Spinal cord (tissue), 10 donors: Measurements from ENCODE around the gene LRRC32. TPM values are rescaled to one million over a fixed set of nuclear protein-coding genes. Genes with fewer than 3 reads are reported as not detected.
"Not testable (repeated sequence)": the region's sequence is repeated elsewhere in the genome, so short reads cannot be mapped to it uniquely, and the experiment has no call there.

Experiments used
- DNase-seq, 6 donors: peaks; one replicate each; pipeline versions ENCODE4 v3.0.0 to v3.0.0-alpha.2; 2013 to 2015; ENCODE audit warnings: low spot score in 6 of 6, low read depth in 4 of 6
- H3K27ac ChIP-seq: one replicate; pipeline ENCODE4 v1.5.1; 2013; ENCODE audit warnings: low read depth, low read length, control low read depth
- H3K27me3 ChIP-seq: one replicate; pipeline ENCODE4 v1.6.1; 2013; ENCODE audit warnings: low read length; ENCODE audit not compliant: control insufficient read depth, insufficient read depth
- H3K36me3 ChIP-seq: one replicate; pipeline ENCODE4 v1.6.1; 2013; ENCODE audit warnings: low read length; ENCODE audit not compliant: control insufficient read depth, insufficient read depth
- H3K4me1 ChIP-seq: one replicate; pipeline ENCODE4 v1.6.1; 2013; ENCODE audit warnings: low read length; ENCODE audit not compliant: control insufficient read depth, insufficient read depth
- H3K4me3 ChIP-seq: one replicate; pipeline ENCODE4 v1.5.1; 2013; ENCODE audit warnings: low read depth, low read length, control low read depth
- H3K9me3 ChIP-seq: one replicate; pipeline ENCODE4 v1.6.1; 2013; ENCODE audit warnings: low read length; ENCODE audit not compliant: control insufficient read depth, insufficient read depth
- WGBS: methylation state at CpG from one replicate; pipeline ENCODE4 v1.1.5; 2013; ENCODE audit warnings: missing lambda C conversion rate; ENCODE audit not compliant: insufficient coverage; 5-methylcytosine and 5-hydroxymethylcytosine counted together
- polyA plus RNA-seq, 2 donors: library from polyadenylated mRNA; unstranded; fragments of 120-200 nt; gene quantifications; one replicate each; pipeline ENCODE4 v1.2.1, GENCODE V29; 2013; ENCODE audit not compliant: insufficient read length in 2 of 2
- total RNA-seq, 2 donors: library from RNA; depleted of rRNA in 1 of 2; stranded (reverse); fragments of 120-200 nt in 1 of 2; fragments of >200 nt in 1 of 2; gene quantifications; one replicate each; pipeline versions ENCODE4 v1.2.3 to v1.2.4, GENCODE V29; 2013 to 2014
- donor health status: healthy.

The LRRC32 gene
- total and polyA plus RNA-seq, 4 donors, result 8.3 to 31.8 (median 10.4) TPM

DNA sequence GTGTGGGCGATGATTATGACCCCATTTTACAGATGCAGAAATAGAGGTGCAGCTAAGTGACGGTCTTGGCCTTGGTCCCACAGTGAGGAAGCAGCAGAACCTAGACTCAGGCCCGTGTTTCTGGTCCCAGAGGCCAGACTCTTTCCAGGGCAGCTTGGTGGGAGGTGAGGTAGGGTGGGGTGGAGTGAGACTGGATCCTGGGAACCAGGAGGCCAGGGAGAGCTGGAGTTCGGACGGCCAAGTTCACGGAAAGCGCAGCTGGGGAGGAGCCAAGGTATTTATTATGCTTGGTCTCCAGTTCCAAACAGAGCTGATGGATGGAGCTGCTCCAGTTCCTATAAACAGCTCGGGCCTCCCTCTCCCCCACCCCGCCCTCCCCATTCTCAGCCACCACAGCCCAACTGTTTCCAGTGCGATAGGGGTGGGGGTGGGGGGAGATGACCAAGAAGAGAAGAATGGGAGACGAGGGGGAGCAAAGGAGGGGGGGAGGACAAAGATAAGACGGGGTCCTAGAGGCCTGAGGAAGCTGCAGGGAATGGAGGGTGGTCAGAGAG lies 16.2 kb downstream of the LRRC32 start:
- WGBS, result 46% methylated on average over 7 of the region's 12 CpGs
- Histone ChIP-seq H3K27me3 (no peaks in the 10 kb centered on the region), H3K27ac (peak overlapping the region; percentile 64), H3K4me1 (peaks cover 37% of the 10 kb centered on the region), H3K9me3 (no peaks in the 10 kb centered on the region), H3K4me3 (no peak overlapping the region), H3K36me3 (no peaks in the 10 kb centered on the region)
- peak in 1 of 6 donors; percentile 79 for DNase-seq

DNA sequence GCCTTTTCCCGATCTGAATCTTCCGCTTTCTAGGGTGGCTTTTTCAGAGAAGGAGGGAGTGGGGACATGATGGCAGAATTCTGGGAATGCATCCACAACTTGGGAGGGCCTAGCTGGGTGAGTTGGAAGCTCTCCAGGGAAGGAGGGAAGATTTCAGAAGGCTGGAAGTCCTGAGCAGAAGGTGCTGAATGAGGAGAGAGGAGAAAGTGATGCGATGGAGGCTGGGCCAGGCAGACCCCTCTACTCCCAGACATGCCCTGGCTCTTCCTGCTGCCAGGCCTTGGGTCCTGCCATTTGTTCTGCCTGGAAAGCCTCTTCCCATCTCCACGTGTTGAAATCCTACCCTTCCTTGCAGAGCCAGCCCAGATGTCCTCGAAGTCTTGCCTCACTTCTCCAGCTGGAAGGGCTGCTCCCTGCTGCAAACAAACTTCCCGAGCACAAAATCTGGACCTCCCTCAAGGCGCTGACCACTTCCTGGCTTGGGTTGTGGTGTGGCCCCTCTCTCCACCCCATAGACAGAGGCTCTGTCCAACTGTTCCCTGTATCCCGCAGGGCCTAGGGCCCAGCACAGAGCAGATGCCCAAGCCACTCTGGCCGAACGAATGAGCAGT lies 16.8 kb downstream of the LRRC32 start:
- no peaks in the 10 kb centered on the region for H3K9me3 ChIP-seq
- H3K27ac ChIP-seq, result peak overlapping the region; percentile 64
- H3K36me3 ChIP-seq, result no peaks in the 10 kb centered on the region
- peaks cover 37% of the 10 kb centered on the region for H3K4me1 ChIP-seq
- 70% methylated on average over 9 of the region's 10 CpGs for WGBS
- DNase-seq, result peak in 2 of 6 donors; percentile 34 to 92
- no peak overlapping the region for H3K4me3 ChIP-seq
- H3K27me3 ChIP-seq, result no peaks in the 10 kb centered on the region

DNA sequence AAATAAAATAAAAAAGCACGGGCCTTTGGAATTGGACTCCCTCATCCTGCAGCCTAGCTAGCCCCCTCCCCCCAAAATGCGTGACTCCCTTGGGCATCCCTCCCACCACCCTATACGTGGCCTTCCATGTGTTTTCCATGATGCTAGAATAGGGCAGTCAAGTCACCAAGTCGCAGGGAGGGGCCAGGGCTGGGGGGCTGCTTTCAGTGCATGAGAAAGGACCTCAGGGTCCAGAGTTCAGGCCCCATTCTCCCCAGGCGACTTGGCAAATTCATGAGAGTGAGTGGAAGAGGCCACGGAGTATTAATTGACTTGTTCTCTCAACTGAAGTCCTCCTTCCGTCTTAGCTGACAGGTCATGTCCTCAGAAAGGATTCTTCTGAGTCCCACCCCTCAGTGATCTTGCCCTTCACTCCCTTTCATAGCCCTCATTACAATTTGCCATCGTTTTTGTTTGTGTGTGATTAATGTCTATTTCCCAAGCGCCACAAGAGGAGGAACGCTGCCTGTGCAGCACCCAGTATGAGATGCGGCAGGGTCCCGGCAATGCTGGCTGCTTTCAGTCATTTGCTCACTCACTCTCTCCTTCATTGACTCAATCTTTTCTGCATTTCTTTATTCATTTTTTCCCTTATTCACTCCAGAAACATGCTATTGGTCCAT lies 17.4 kb downstream of the LRRC32 start:
- WGBS, result 33% methylated on average over 2 of the region's 12 CpGs
- DNase-seq, result no peak
- H3K27ac ChIP-seq, result peak overlapping the region; percentile 19
- no peaks in the 10 kb centered on the region for H3K36me3 ChIP-seq
- no peaks in the 10 kb centered on the region for H3K27me3 ChIP-seq
- H3K4me3 ChIP-seq, result no peak overlapping the region
- no peaks in the 10 kb centered on the region for H3K9me3 ChIP-seq
- H3K4me1 ChIP-seq, result peaks cover 37% of the 10 kb centered on the region

DNA sequence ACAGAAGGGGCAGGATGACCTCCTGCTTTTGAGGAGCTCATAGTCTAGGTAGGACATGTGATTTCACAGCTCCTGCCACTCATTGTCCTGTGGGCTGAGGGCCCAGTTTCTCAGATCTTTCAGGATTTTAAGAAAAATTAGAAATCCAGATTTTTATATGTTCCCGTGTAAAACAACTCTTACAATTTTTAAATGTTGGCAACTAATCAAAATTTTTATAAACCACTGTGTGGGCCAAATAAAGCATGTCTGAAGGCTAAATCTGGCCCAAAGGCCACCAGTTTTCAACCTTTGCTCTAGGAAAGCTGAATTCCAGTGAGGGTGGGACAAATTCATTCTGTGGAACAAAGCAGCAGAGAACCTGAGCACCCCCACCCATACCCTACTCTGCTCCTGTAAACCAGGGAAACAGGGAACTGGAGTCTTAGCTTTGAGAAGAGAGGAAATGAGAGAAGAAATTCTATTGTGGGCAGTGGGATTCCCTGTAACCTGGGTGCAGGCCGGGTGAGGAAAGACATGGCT lies 20.6 kb downstream of the LRRC32 start:
- WGBS, result no CpG with 5 or more reads among the region's 2 CpGs
- Histone ChIP-seq H3K27me3 (no peaks in the 10 kb centered on the region), H3K27ac (no peak overlapping the region), H3K9me3 (peaks cover 4% of the 10 kb centered on the region), H3K4me1 (peaks cover 19% of the 10 kb centered on the region), H3K36me3 (no peaks in the 10 kb centered on the region), H3K4me3 (no peak overlapping the region)
- no peak for DNase-seq

DNA sequence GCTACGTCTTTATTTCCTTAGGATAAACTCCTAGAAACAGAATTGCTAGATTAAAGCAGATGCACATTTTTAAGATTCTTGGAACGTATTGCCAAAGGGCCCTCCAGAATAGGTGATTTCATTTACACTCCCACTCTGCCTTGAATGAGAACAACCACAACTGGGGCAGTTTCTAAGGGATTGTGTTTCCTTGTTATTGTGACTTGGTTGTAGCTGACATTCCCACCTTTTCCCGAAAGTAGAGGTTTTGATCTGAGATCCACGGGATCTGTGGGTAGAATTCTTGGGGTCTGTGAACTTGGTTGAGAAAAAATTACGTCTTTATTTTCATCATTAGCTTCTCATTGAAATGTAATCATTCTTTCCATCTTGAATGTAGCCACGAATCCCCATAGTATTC lies 21.5 kb downstream of the LRRC32 start:
- H3K27ac ChIP-seq, result no peak overlapping the region
- WGBS, result 86% methylated on average over 2 of the region's 6 CpGs
- no peak for DNase-seq

DNA sequence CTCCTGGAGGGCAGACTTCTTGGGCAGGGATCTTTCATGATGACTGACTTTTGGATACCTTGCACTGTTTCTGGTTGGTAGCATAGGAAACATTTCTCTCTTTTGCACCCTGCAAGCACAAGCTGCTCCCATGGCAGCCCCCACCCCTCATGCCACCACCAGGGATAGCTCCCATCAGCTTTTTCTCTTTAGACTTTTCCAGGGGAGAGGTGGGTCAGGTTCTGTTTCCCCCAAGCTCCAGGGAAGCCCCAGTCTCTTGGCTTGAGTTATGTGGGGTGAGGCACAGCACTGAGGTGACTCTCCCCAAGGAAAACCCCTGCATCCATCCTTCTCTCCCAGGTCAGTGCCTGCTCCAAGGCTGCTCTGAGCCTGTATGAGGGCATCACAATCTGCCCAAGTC lies 22.5 kb downstream of the LRRC32 start:
- H3K27ac ChIP-seq, result no peak overlapping the region
- H3K27me3 ChIP-seq, result no peaks in the 10 kb centered on the region
- no peak overlapping the region for H3K4me3 ChIP-seq
- no peaks in the 10 kb centered on the region for H3K36me3 ChIP-seq
- no peak for DNase-seq
- H3K9me3 ChIP-seq, result peaks cover 4% of the 10 kb centered on the region
- H3K4me1 ChIP-seq, result peaks cover 2% of the 10 kb centered on the region

More for the DNA sequence above, 21.5 kb downstream of the LRRC32 start:
- Histone ChIP-seq H3K4me1 (peaks cover 10% of the 10 kb centered on the region), H3K9me3 (peaks cover 4% of the 10 kb centered on the region), H3K4me3 (no peak overlapping the region), H3K36me3 (no peaks in the 10 kb centered on the region), H3K27me3 (no peaks in the 10 kb centered on the region)

DNA sequence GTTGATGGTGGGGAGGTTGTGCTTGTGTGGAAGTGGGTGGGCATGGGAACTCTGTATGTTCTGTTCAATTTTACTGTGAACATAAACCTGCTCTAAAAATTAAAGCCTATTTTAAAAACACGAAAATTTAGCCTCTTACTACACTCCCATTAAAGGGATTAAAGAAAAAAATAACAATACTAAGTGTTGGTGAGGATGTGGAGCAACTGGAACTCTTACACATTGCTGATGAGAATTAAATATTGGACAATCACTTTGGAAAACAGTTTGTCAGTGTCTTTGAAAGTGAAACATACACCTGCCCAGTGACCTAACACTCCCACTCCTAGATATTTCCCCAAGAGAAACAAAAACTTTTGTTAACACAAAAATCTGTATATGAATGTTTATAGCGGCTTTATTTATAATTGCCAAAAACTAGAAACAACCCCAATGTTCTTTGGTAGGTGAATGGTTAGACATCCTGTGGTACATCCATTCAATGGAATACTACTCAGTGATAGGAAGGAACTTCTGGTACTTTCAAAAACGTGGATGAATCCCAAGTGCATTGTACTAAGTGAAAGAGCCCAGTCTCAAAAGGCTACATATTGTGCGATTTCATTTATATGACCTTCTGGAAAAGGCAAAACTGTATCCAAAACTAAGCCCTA lies 23.5 kb downstream of the LRRC32 start:
- no peak overlapping the region for H3K27ac ChIP-seq
- no peaks in the 10 kb centered on the region for H3K36me3 ChIP-seq
- no peaks in the 10 kb centered on the region for H3K27me3 ChIP-seq
- peaks cover 4% of the 10 kb centered on the region for H3K9me3 ChIP-seq
- H3K4me1 ChIP-seq, result no peaks in the 10 kb centered on the region
- WGBS, result no CpG with 5 or more reads among the region's 4 CpGs
- H3K4me3 ChIP-seq, result no peak overlapping the region
- no peak for DNase-seq

DNA sequence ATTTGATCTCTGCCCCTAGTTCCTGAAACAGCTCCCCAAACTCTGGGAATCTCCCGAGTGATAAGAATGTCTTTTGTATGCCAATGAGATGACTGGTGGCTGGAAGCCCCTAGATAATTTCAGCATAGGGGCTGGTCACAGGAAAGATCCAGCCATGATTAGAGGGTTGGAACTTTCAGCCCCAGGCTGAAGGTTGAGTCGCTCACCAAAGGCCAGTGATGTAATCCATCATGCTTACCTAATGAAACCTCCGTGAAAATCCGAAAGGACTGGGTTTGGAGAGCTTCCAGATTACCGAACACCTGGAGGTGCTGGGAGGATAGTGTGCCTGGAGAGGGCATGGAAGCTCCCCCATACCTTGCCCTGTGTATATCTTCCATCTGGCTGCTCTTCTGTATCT lies 26.0 kb downstream of the LRRC32 start:
- Histone ChIP-seq H3K9me3 (peaks cover 4% of the 10 kb centered on the region), H3K4me1 (peaks cover 3% of the 10 kb centered on the region), H3K36me3 (no peaks in the 10 kb centered on the region), H3K4me3 (no peak overlapping the region), H3K27me3 (no peaks in the 10 kb centered on the region), H3K27ac (no peak overlapping the region)
- 83% methylated on average over 1 of the region's 5 CpGs for WGBS
- DNase-seq, result no peak

DNA sequence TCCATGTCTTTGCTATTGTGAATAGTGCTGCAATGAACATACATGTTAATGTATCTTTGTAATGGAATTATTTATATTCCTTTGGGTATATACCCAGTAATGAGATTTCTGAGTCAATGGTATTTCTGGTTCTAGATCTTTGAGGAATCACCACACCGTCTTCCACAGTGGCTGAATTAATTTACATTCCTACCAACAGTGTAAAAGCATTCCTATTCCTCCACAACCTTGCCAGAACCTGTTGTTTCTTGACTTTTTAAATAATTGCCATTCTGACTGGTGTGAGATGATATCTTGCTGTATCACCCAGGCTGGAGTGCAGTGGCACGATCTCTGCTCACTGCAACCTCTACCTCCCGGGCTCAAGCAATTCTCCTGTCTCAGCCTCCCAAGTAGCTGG lies 26.8 kb downstream of the LRRC32 start:
- not testable (repeated sequence) for H3K36me3 ChIP-seq, H3K4me1 ChIP-seq, DNase-seq, H3K27me3 ChIP-seq, H3K27ac ChIP-seq, H3K9me3 ChIP-seq, H3K4me3 ChIP-seq
- 100% methylated on average over 1 of the region's 3 CpGs for WGBS
